Astrocyte of the cerebellum (primary cell): ENCODE data around the gene SCO1.
A peak's percentile ranks its signal among the peaks of the same experiment; 100 is the strongest.

Experiments used
- DNase-seq: peaks from one replicate; pipeline ENCODE4 v3.0.0-alpha.2; 2011; ENCODE audit warnings: low read depth
- H3K4me3 ChIP-seq: 2 replicates; pipeline ENCODE4 v1.5.1; 2011; ENCODE audit warnings: mild to moderate bottlenecking, low read depth, low read length, moderate library complexity
- in situ Hi-C: cut with HindIII; loops from 2 replicates; pipeline ENCODE4 v1.10.0; 2017; ENCODE audit warnings: low sequenced_read_pairs
- TF ChIP-seq, protein P1 (sequence below): IDR thresholded peaks from 2 replicates; pipeline ENCODE4 v1.5.1; 2012; ENCODE audit warnings: low read length, low read depth, moderate library complexity, mild to moderate bottlenecking; ENCODE audit errors: missing control alignments

Gene SCO1

DNA sequence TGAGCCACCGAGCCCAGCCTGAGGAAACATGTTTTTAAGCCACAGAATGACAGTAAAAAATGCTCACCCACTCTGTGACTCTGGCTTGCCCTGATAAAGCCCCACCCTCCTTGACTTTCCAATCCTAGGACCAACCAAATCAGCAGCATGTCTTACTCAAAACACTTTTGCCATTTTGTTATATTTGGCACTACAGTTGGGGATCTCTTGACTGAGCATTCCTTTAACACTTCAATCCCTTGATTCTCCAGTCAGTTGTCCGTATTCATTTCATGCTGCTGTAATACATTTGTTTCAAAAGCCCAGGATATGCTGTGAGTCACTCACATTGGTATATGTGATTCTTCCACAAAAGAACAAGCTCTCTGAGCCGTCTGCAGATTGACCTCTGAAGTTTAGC, 48.4 kb downstream of the SCO1 start:
- TF ChIP-seq, protein P1, sequence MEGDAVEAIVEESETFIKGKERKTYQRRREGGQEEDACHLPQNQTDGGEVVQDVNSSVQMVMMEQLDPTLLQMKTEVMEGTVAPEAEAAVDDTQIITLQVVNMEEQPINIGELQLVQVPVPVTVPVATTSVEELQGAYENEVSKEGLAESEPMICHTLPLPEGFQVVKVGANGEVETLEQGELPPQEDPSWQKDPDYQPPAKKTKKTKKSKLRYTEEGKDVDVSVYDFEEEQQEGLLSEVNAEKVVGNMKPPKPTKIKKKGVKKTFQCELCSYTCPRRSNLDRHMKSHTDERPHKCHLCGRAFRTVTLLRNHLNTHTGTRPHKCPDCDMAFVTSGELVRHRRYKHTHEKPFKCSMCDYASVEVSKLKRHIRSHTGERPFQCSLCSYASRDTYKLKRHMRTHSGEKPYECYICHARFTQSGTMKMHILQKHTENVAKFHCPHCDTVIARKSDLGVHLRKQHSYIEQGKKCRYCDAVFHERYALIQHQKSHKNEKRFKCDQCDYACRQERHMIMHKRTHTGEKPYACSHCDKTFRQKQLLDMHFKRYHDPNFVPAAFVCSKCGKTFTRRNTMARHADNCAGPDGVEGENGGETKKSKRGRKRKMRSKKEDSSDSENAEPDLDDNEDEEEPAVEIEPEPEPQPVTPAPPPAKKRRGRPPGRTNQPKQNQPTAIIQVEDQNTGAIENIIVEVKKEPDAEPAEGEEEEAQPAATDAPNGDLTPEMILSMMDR = no peak
- DNase-seq = no peak

DNA sequence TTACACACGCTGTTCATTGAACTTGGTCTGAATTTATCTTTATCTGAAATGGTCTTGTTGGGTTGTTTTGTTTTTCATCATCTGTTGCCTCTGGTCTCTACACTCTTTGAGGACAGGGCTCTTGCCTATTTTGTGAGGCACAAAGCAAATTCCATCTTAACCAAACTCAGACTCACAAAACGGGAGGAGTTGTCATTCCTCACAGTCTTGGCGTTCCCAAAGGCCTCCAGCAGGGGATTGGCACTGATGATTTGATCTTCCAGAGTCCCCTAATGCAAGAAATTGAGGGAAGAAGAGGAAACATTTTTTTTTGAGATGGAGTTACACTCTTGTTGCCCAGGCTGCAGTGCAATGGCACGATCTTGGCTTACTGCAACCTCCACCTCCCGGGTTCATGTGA, 49.0 kb downstream of the SCO1 start:
- DNase-seq = no peak
- in situ Hi-C loops = no loop called here

More for the DNA sequence above, 48.4 kb downstream of the SCO1 start:
- in situ Hi-C loops = no loop called here
- H3K4me3 ChIP-seq = no peak overlapping the region

DNA sequence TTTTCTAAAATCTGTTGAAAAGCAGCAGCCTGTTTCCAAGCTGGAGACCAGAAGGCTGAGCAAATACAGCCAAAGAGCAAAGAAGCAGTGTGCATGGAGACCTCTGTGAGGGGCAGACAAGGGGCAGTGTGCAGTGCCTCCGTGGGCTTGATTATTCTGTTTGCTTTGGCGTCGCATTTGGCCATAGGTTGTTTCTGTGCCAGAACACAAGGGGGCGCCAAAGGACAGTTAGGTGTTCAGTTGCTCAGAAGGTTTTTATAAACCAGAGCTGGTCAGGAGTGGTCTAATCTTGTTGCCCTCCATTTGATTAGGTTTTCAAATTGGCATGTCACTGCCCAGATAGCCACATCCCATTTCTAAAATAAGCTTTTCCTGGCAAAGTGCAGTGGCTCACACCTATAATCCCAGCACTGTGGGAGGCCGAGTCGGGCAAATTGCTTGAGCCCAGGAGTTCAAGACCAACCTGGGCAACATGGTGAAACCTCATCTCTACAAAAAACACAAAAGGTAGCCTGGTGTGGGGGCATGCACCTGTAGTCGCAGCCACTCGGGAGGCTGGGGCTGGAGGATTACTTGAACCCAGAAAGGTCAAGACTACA, 50.8 kb downstream of the SCO1 start:
- TF ChIP-seq, protein P1 = peak; percentile 93
- no peak overlapping the region for H3K4me3 ChIP-seq
- in situ Hi-C loops = no loop called here
- DNase-seq = peak; percentile 52

More for the DNA sequence above, 49.0 kb downstream of the SCO1 start:
- TF ChIP-seq, protein P1 = no peak
- no peak overlapping the region for H3K4me3 ChIP-seq

DNA sequence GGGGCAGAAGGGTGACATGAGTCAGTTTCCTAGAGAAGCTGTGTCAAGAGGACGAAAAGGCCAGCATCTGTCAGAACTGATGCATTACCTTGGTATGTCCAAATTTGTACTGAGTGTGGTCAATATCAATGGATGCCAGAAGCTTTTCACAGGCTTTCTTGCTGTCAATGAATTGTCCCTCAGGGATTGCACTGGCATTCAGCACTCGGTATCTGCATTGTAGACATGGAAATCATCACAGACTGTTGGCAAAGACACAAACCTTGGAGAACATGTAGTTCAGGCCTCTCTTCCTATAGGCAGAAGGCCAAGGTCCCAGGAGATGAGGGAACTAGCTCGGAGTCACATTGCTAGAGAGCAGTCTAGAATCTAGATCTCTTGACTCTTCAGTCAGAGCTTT, 56.9 kb downstream of the SCO1 start:
- in situ Hi-C loops = no loop called here
- H3K4me3 ChIP-seq = no peak overlapping the region
- no peak for DNase-seq
- TF ChIP-seq, protein P1 = no peak

DNA sequence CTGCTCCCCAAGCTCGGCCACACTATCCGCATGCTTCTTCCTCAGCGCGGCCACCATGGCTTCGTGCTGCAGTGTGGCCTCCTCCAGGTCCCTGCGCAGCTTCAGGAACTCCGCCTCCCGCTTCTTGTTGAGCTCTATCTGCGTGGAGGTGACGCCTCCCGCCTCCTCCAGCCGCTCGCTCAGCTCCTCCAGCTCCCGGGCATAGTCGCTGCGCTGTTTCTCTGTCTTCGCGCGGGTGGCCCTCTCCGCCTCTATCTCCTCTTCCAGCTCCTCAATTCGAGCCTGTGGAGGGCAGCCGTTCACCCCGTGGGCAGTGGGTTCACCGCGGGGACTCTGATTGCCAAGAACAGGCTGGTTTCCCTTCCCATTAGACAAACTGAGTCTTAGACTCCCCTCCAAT, 59.2 kb downstream of the SCO1 start:
- TF ChIP-seq, protein P1 = no peak
- in situ Hi-C loops = no loop called here
- DNase-seq = no peak
- no peak overlapping the region for H3K4me3 ChIP-seq

DNA sequence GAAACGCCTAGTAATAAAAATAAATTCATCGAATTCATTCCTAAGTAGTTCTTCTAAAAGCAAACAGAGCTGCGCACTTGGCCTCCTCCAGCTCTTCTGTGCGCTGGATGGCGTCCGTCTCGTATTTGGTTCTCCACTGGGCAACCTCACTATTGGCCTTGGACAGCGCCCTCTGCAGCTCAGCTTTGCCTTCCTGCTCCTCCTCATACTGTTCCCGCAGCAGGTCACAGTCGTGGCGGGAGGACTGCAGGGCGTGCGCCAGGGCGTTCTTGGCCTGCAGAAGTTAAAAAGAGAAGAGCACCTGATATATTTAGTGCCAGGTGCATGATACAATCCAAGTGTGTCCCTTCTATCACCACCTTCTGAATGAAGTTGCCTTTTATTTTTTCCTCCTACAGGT, 62.0 kb downstream of the SCO1 start:
- TF ChIP-seq, protein P1 = no peak
- DNase-seq = no peak
- in situ Hi-C loops = no loop called here
- no peak overlapping the region for H3K4me3 ChIP-seq
